Measurements from ENCODE around the gene C1QTNF12.

Gene C1QTNF12

GRCh38 chr1:1228596-1229321, 17.8 kb downstream of the C1QTNF12 start:
- DNase-seq (ENCODE audit: low read depth), result no peak

- DNase-seq (ENCODE audit: low read depth), result no peak
Measured at GRCh38 chr1:1228187-1228586, 18.3 kb downstream of the C1QTNF12 start.

- no peak for DNase-seq (ENCODE audit: low read depth)
Measured at GRCh38 chr1:1227386-1227785, 19.1 kb downstream of the C1QTNF12 start.

- no peak for DNase-seq (ENCODE audit: low read depth)
Measured at GRCh38 chr1:1226566-1227362, 19.8 kb downstream of the C1QTNF12 start.

GRCh38 chr1:1225913-1226312, 20.6 kb downstream of the C1QTNF12 start:
- no peak for DNase-seq (ENCODE audit: low read depth)

- DNase-seq (ENCODE audit: low read depth), result no peak
Measured at GRCh38 chr1:1225238-1225845, 21.2 kb downstream of the C1QTNF12 start.

GRCh38 chr1:1223891-1224290, 22.6 kb downstream of the C1QTNF12 start:
- no peak for DNase-seq (ENCODE audit: low read depth)

GRCh38 chr1:1223321-1223720, 23.2 kb downstream of the C1QTNF12 start:
- no peak for DNase-seq (ENCODE audit: low read depth)

- no peak for DNase-seq (ENCODE audit: low read depth)
Measured at GRCh38 chr1:1222575-1223225, 23.8 kb downstream of the C1QTNF12 start.

- DNase-seq (ENCODE audit: low read depth), result no peak
Measured at GRCh38 chr1:1221887-1222574, 24.5 kb downstream of the C1QTNF12 start.

- DNase-seq (ENCODE audit: low read depth), result no peak
Measured at GRCh38 chr1:1220197-1220596, 26.3 kb downstream of the C1QTNF12 start.

- no peak for DNase-seq (ENCODE audit: low read depth)
Measured at GRCh38 chr1:1219341-1219740, 27.2 kb downstream of the C1QTNF12 start.

GRCh38 chr1:1218524-1219200, 27.9 kb downstream of the C1QTNF12 start:
- DNase-seq (ENCODE audit: low read depth), result no peak

- no peak for DNase-seq (ENCODE audit: low read depth)
Measured at GRCh38 chr1:1217621-1218523, 28.6 kb downstream of the C1QTNF12 start.

GRCh38 chr1:1216770-1217620, 29.5 kb downstream of the C1QTNF12 start:
- no peak for DNase-seq (ENCODE audit: low read depth)

- no peak for DNase-seq (ENCODE audit: low read depth)
Measured at GRCh38 chr1:1215881-1216605, 30.5 kb downstream of the C1QTNF12 start.

- DNase-seq (ENCODE audit: low read depth), result no peak
Measured at GRCh38 chr1:1215080-1215676, 31.3 kb downstream of the C1QTNF12 start.

All from GM04504 (cell line).